Measurements from ENCODE around the gene DDR1.

DDR1 gene

GRCh38 chr6:30883685-30884520 is at the start of gene DDR1:
TSS of gene DDR1 (plus strand) at chr6:30884519. CDS start at chr6:30888730, 4,211 bp downstream.
- in situ Hi-C loops (cut with HindIII; ENCODE audit: low sequenced_read_pairs) = no loop called here
- no peak for DNase-seq (ENCODE audit: low read depth)
- H3K4me3 ChIP-seq (ENCODE audit: low read depth, low read length) = peak within 1 kb of the TSS; percentile 66
- no peak for TF ChIP-seq CTCF (IDR thresholded peaks at IDR 0.05; ENCODE audit: low read depth, low read length, missing control alignments)

- TF ChIP-seq CTCF (IDR thresholded peaks at IDR 0.05; ENCODE audit: low read depth, low read length, missing control alignments) = no peak
- no peak for DNase-seq (ENCODE audit: low read depth)
- in situ Hi-C loops (cut with HindIII; ENCODE audit: low sequenced_read_pairs) = no loop called here
- H3K4me3 ChIP-seq (ENCODE audit: low read depth, low read length) = no peak overlapping the region
Observed at GRCh38 chr6:30834646-30835045, 49.7 kb upstream of the DDR1 start.

- no peak overlapping the region for H3K4me3 ChIP-seq (ENCODE audit: low read depth, low read length)
- in situ Hi-C loops (cut with HindIII; ENCODE audit: low sequenced_read_pairs) = no loop called here
- no peak for TF ChIP-seq CTCF (IDR thresholded peaks at IDR 0.05; ENCODE audit: low read depth, low read length, missing control alignments)
- no peak for DNase-seq (ENCODE audit: low read depth)
Observed at GRCh38 chr6:30835576-30835975, 48.7 kb upstream of the DDR1 start.

GRCh38 chr6:30836431-30836866 is 47.9 kb upstream of the DDR1 start:
- in situ Hi-C loops (cut with HindIII; ENCODE audit: low sequenced_read_pairs) = no loop called here
- H3K4me3 ChIP-seq (ENCODE audit: low read depth, low read length) = no peak overlapping the region
- no peak for TF ChIP-seq CTCF (IDR thresholded peaks at IDR 0.05; ENCODE audit: low read depth, low read length, missing control alignments)
- DNase-seq (ENCODE audit: low read depth) = no peak

GRCh38 chr6:30836957-30837356 is 47.4 kb upstream of the DDR1 start:
- DNase-seq (ENCODE audit: low read depth) = no peak
- in situ Hi-C loops (cut with HindIII; ENCODE audit: low sequenced_read_pairs) = no loop called here
- no peak overlapping the region for H3K4me3 ChIP-seq (ENCODE audit: low read depth, low read length)
- no peak for TF ChIP-seq CTCF (IDR thresholded peaks at IDR 0.05; ENCODE audit: low read depth, low read length, missing control alignments)

GRCh38 chr6:30837432-30837831 is 46.9 kb upstream of the DDR1 start:
- no peak for DNase-seq (ENCODE audit: low read depth)
- H3K4me3 ChIP-seq (ENCODE audit: low read depth, low read length) = no peak overlapping the region
- TF ChIP-seq CTCF (IDR thresholded peaks at IDR 0.05; ENCODE audit: low read depth, low read length, missing control alignments) = no peak
- in situ Hi-C loops (cut with HindIII; ENCODE audit: low sequenced_read_pairs) = no loop called here

Measured in astrocyte of the cerebellum (primary cell).